NT2/D1 (cell line): ENCODE results near the gene SGSM2.

Experiments
- DNase-seq: peaks from one replicate; pipeline ENCODE4 v3.0.0-alpha.2; 2011; ENCODE audit warnings: low read depth, low spot score
- H3K27me3 ChIP-seq: 2 replicates; pipeline ENCODE4 v1.6.0; 2011; ENCODE audit warnings: mild to moderate bottlenecking; ENCODE audit not compliant: insufficient read length, insufficient read depth
- H3K36me3 ChIP-seq: 2 replicates; pipeline ENCODE4 v1.6.1; 2011; ENCODE audit warnings: mild to moderate bottlenecking, low read length, mixed read lengths; ENCODE audit not compliant: insufficient read depth, insufficient read length
- H3K4me1 ChIP-seq: 2 replicates; pipeline ENCODE4 v1.5.1; 2011; ENCODE audit not compliant: insufficient read depth, insufficient read length
- H3K4me3 ChIP-seq: 2 replicates; pipeline ENCODE4 v1.5.1; 2011; ENCODE audit warnings: low read depth; ENCODE audit not compliant: insufficient read length
- H3K9ac ChIP-seq: 2 replicates; pipeline ENCODE4 v1.6.0; 2011; ENCODE audit warnings: low read depth; ENCODE audit not compliant: insufficient read length
- H3K9me3 ChIP-seq: 2 replicates; pipeline ENCODE4 v1.5.1; 2011; ENCODE audit warnings: mild to moderate bottlenecking, low read length; ENCODE audit not compliant: insufficient read depth
- SUZ12 ChIP-seq: IDR thresholded peaks from 2 replicates; pipeline ENCODE4 v1.6.1; 2011; ENCODE audit not compliant: insufficient read length, insufficient read depth; ENCODE audit errors: extremely low read depth
- YY1 ChIP-seq: IDR thresholded peaks from 2 replicates; pipeline ENCODE4 v1.6.1; 2011; ENCODE audit not compliant: insufficient read length, insufficient read depth
- ZNF274 ChIP-seq: IDR thresholded peaks from 2 replicates; pipeline ENCODE4 v1.6.1; 2011; ENCODE audit warnings: mild to moderate bottlenecking, low read depth, low read length

SGSM2 gene

GRCh38 chr17:2416010-2416734 lies 78.9 kb downstream of the SGSM2 start:
- H3K36me3 ChIP-seq, result peaks cover 67% of the 10 kb centered on the region
- H3K9ac ChIP-seq, result no peak overlapping the region
- H3K4me3 ChIP-seq, result no peak overlapping the region
- TF ChIP-seq ZNF274 (no peak), YY1 (no peak), SUZ12 (no peak)
- no peaks in the 10 kb centered on the region for H3K9me3 ChIP-seq
- DNase-seq, result no peak
- no peaks in the 10 kb centered on the region for H3K4me1 ChIP-seq
- H3K27me3 ChIP-seq, result no peaks in the 10 kb centered on the region

DNA sequence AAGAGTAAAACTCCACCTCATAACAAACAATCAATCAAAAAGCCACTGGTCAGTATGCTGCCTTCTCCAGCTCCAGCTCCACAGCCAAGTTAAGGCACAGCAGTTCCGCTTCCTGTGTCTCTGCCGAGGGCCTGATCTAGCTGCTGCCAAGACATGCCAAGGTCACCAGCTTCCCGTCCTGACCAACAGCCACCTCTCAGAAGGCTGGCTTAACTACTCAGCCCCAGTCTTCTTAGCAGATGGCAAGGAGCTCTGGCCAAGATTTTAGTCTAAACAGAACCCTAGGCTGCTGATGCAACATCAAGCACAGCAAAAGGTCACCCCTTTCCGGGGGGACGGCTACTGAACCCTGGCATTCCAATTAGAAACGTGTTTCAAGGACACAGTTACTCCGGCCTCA lies 81.3 kb downstream of the SGSM2 start:
- Histone ChIP-seq H3K36me3 (peaks cover 64% of the 10 kb centered on the region), H3K9ac (no peak overlapping the region), H3K9me3 (no peaks in the 10 kb centered on the region), H3K4me3 (no peak overlapping the region), H3K4me1 (no peaks in the 10 kb centered on the region), H3K27me3 (no peaks in the 10 kb centered on the region)
- DNase-seq, result no peak
- TF ChIP-seq ZNF274 (no peak), SUZ12 (no peak), YY1 (no peak)

DNA sequence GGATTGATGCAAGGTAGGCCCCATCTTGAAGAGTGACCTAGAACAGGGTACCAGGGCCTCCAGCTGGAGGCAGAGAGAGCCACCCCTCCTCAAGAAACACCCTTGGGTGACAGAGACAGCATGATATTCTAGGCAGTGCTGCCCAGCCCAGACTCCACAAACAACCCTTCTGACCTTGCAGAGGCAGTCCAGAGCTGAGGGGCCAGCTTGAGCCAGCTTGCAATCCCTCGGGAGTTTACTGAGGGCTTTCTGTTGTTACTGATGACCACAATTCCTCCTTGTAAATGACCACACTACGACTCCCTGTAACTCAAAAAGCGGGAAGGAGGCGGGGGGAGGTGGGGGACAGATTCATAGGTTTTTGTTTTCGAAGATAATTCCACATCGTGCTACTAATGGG lies 82.2 kb downstream of the SGSM2 start:
- peaks cover 55% of the 10 kb centered on the region for H3K36me3 ChIP-seq
- no peak overlapping the region for H3K9ac ChIP-seq

GRCh38 chr17:2420176-2420575 lies 82.9 kb downstream of the SGSM2 start:
- DNase-seq, result no peak
- Histone ChIP-seq H3K27me3 (no peaks in the 10 kb centered on the region), H3K9ac (no peak overlapping the region), H3K4me3 (no peak overlapping the region), H3K9me3 (no peaks in the 10 kb centered on the region), H3K4me1 (no peaks in the 10 kb centered on the region), H3K36me3 (peaks cover 48% of the 10 kb centered on the region)
- TF ChIP-seq SUZ12, result no peak
- no peak for TF ChIP-seq YY1
- no peak for TF ChIP-seq ZNF274

More for the DNA sequence above, 82.2 kb downstream of the SGSM2 start:
- TF ChIP-seq SUZ12, result no peak
- TF ChIP-seq ZNF274, result no peak
- no peak for TF ChIP-seq YY1
- no peaks in the 10 kb centered on the region for H3K27me3 ChIP-seq
- no peaks in the 10 kb centered on the region for H3K4me1 ChIP-seq
- no peaks in the 10 kb centered on the region for H3K9me3 ChIP-seq
- DNase-seq, result no peak
- H3K4me3 ChIP-seq, result no peak overlapping the region

DNA sequence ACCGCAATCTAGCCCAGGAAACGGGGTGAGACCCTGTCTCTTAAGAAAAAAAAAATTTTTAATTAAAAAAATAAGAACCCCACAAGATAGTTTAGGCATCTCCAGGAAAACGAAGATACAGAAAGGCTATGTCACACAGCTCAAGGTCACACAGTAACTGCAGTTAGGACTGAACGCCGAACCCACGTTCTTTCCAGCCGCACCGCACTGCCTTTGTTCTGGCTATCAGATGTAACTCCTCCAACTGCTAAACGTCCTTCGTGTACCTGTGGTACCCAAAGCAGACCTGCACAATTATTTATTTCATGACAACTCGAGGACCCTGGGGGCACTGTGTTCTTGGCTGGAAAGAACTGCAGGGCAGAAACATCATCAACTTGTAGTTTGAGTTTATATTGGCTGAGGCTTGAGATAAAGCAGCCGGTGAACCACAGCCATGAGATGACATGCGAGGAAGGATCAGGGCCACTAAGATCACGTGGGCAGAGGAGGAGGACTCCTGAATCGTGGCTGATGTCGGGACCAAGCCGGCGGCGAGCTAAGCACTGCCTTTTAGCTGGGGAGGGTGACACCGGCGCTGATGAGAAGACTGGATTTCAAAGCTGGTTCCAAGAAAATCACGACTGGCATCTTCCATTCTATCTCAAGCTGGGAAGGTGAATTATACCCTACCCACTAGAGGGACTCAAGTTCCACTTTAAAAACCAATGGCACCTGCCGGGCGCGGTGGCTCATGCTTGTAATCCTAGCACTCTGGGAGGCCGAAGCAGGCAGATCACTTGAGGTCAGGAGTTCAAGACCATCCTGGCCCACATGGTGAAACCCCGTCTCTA lies 84.2 kb downstream of the SGSM2 start:
- no peak overlapping the region for H3K4me3 ChIP-seq

GRCh38 chr17:2423271-2423670 lies 86.0 kb downstream of the SGSM2 start:
- no peaks in the 10 kb centered on the region for H3K4me1 ChIP-seq
- no peak overlapping the region for H3K4me3 ChIP-seq
- H3K36me3 ChIP-seq, result peaks cover 40% of the 10 kb centered on the region
- H3K9ac ChIP-seq, result no peak overlapping the region
- H3K27me3 ChIP-seq, result no peaks in the 10 kb centered on the region
- no peak for DNase-seq
- H3K9me3 ChIP-seq, result no peaks in the 10 kb centered on the region
- TF ChIP-seq ZNF274, result no peak
- no peak for TF ChIP-seq YY1
- TF ChIP-seq SUZ12, result no peak

More for the DNA sequence above, 84.2 kb downstream of the SGSM2 start:
- Histone ChIP-seq H3K9me3 (no peaks in the 10 kb centered on the region), H3K4me1 (no peaks in the 10 kb centered on the region), H3K9ac (no peak overlapping the region), H3K27me3 (no peaks in the 10 kb centered on the region), H3K36me3 (peaks cover 50% of the 10 kb centered on the region)
- no peak for TF ChIP-seq SUZ12
- no peak for TF ChIP-seq ZNF274
- TF ChIP-seq YY1, result no peak
- no peak for DNase-seq

GRCh38 chr17:2427215-2427614 lies 89.9 kb downstream of the SGSM2 start:
- Histone ChIP-seq H3K9ac (no peak overlapping the region), H3K4me3 (no peak overlapping the region), H3K9me3 (no peaks in the 10 kb centered on the region), H3K36me3 (peaks cover 24% of the 10 kb centered on the region), H3K27me3 (no peaks in the 10 kb centered on the region), H3K4me1 (no peaks in the 10 kb centered on the region)
- TF ChIP-seq SUZ12 (no peak), YY1 (no peak), ZNF274 (no peak)
- DNase-seq, result no peak
